ELF-1 (cell line): ENCODE data around the gene IDH3A.
"Not testable (repeated sequence)": the region's sequence is repeated elsewhere in the genome, so short reads cannot be mapped to it uniquely, and the experiment has no call there.

Experiments
- DNase-seq: peaks from one replicate; pipeline ENCODE4 v3.0.0-alpha.2; 2016; ENCODE audit warnings: low read depth, low spot score

IDH3A gene

DNA sequence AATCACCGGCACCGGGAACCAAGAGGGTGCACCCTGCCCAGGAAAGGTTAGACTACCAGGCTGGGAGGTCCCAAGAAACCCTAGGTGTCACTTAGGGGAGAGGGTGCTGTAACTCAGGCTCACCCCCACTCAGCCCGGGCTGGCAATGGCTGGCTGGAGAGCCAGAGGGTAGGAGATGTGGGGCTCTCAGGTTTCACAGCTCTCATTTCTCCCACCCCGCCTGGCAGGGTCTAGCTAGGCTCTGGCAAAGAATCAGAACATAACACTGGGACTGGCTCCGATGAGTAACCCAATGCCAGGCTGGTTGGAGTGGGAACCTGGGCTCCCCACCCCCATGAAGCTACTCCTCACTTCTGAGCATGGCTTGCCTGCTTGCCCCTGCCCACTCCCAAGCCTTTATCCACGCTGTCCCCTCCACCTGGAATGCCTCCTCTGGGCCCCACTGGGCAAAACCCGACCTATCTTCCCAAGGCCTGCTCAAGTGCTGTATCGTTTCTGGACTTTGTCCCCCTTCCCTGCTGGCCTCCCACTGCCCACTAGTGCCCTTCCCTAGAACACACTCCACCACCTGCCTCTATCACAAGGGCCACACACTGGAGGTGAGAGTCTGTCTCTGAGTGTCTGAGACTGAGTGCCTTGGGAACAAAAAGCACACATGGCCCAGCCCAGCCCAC is 19.9 kb upstream of the IDH3A start:
- no peak for DNase-seq

DNA sequence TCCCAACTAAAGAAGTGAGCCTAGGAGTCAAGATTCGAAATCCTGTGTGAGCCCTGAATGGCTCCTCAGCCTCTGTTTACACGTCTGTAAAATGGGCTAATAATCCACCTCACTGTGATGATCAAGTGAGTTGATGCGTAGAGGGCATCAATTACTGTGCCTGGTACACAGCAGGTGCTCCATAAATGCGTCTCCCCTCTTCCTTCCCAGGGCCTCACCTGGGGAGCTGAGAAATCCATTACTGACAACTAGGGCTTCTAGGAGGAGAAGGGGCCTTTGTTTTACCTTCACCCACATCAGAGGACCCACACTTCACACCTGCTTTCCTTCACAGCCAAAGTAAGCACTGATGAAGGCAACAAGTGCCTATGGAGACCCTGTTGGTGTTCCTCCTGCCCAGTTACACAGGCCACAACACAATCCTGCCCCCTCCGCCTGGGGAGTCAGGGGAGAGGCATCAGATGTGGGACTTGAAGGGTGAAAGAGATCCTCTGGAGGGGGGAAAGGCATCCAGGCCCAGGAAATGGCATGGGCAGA is 19.3 kb upstream of the IDH3A start:
- DNase-seq, result no peak

GRCh38 chr15:78130466-78131294 is 18.5 kb upstream of the IDH3A start:
- DNase-seq, result no peak

DNA sequence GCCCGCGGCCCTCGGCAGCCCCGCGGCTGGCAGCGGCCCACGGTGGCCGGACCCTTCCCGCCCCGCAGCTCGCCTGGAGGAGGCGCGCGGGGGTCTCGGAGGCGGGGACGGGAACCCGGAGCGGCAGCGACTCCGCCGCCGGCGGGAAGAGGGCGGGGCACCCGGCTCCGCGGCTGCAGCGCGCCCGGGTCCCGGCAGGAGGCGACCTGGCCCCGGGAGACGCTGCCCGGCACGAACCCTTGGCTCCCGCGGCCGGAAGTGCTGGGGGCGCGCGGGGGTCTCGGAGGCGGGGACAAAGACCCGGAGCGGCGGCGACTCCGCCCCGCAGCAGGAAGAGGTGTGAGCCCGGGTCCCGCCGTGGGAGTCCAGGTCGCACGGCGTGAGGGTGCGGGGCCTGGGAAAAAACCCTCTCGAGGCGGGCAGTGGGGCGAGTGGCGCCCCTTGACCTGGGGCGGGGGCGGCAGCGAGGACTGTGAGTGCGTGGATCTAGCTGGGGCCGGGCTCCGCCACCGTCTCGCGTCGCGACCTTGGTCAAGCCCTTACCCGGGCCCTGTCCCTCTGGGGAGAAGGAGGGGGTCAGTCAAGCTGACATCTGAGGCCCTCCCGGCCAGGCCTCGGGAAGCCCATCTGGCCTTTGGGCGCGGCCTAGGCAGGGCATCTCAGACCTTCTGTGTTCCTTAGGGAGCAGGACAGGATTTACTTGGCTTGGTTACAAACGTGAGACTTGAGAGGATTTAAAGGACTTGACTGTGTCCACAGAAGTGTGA is 17.7 kb upstream of the IDH3A start, which contains the start of gene CIB2:
CIB2 (minus strand) TSS at position 151 of the 767 bp plus-strand sequence. CDS start 230 bp downstream, outside the sequence.
- DNase-seq, result peak; percentile 90

- no peak for DNase-seq
Measured at GRCh38 chr15:78133801-78134200, 15.4 kb upstream of the IDH3A start.

DNA sequence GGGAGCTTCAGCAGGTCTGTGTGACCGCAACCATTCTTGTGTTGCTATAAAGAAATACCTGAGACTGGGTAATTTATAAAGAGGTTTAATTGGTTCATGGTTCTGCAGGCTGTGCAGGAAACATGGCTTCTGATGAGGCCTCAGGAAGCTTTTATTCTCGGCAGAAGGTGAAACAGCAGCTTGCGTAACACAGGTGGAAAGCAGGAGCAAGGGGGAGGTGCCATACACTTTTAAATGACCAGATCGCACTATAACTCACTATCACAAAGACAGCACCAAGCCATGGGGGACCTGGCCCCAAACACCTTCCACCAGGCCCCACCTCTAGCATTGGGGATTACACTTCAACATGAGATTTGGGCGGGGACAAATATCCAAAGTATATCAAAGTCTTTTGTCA is 9.6 kb upstream of the IDH3A start:
- DNase-seq, result no peak

DNA sequence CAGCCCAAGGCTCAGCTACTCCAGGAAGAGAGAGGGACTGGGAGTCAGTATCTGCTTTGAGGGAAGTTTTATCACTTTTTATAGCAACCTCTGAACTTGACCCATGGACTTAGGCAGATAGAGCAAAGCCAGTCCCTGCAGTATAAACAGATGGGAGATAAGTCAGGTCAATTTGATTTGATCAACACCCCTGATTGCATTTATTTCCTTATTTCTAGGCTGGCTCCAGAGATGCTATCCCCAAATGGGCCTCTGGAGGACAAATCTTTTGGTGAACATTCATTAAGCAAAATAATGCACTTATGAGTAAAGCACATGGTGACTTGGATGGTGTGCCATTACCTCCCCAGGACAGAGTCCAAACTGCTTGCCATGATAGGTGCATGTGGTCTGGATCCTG is 8.9 kb upstream of the IDH3A start:
- DNase-seq, result no peak

DNA sequence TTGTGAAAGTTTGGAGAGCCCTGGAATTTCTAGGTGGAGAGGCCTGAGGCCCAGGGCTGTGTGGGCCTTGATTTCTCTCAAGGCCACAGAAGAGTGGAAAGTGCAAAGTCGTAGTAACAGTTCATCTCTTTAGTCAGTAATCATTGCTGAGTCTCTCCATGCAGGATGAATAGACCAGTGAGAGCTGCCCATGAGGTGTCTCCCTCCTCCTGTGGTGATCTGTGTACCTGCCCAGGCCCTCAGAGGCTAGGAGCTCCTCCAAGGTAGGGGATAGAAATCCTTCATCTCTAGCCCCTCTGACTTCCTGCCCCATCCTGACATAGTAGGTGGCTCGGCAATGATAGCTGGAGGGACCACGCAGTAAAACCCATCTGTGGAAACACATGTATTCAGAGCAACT is 6.8 kb upstream of the IDH3A start:
- DNase-seq, result no peak

- DNase-seq, result no peak
Measured at GRCh38 chr15:78146425-78147154, 2.6 kb upstream of the IDH3A start.

DNA sequence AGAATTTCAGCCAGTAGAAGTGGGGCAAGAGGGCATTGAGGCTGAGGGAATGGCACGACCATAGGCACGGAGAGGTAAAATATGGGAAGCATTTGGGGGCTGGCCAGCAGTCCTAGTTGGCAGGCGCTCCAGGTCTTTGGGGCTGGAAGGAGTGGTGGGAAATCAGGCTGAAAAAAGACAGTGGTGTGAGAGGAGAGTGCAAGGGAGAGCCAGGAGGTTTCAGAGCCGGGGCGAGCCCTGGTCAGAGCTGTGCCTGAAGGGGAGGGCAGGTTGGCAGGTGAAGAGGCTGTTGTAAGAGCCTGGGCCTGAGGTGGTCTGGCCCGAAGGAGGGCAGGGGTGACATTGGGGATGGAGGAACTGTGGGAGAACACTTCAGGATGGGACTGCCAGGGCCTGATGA is 1.6 kb upstream of the IDH3A start:
- no peak for DNase-seq

DNA sequence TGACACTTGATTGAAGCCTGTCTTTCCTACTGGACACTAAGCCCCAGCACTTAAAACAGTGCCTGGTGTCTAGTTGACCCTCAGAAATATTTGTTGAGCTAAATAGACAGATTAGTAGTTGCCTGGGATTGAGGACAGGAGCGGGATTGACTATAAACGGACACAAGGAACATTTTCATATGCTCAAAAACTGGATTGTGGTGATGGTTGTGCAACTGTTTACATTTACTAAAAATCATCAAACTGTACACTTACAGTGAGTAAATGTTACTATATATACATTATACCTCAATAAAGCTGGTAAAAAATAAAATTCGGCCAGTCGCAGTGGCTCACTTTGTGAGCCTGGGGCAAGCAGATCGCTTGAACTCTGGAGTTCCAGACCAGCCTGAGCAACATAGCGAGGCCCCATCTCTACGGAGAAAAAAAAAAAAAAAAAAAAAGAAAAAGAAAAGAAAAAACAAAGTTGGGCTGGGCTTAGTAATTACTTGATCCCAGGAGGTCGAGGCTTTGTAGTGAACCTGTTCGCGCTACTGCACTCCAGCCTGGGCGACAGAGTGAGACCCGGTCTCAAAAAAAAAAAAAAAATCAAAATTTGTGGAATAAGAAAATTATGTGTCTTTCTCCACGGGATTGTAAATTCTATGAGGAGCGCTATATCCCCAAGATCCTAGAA is 632 bp upstream of the IDH3A start:
- no peak for DNase-seq

DNA sequence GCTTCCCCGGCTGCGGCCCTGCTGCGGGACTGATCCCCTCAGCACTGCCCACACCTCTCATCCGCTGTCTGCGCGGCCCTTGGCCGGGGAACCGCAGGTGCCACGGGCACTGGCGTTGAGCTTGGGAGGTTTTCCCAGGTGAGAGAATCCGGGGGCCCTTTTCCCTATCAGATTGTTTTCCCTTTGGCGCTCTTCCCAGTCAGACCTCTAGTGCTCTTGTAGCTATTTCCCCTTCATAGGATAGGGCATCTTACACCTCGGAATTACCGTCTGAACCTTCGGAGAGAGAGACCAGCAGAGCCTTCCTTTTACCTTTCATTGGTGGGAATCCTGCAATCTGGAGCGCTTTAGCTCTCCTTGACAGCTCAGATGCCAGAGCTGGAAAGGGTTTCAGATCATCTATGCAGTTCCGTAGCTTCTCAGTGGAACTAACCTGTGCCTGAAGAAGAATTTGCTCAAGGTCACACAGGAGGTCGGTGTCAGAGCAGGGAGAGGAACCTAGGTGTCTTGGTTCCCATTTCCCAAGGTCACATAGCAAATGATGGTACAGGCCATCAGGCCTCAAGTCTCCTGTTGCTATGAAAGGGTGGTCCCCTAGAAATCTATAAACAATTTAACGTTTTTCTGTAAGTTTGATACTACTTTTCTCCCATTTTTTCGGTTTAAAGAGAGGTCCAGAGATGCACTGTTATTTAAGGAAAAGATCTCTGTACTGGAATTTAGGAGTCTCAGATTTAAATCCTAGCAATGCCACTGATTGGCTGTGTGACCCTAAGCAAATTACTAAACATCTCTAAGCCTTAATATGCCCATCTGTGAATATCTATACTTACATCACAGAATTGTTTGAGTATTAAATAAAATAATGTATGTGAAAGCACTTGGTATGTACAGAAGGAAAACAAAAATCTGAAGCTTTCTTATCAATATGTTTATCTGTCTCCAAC is 916 bp downstream of the IDH3A start:
- peak; percentile 31 for DNase-seq

- DNase-seq, result not testable (repeated sequence)
Measured at GRCh38 chr15:78151075-78151474, 1.9 kb downstream of the IDH3A start.

- no peak for DNase-seq
Measured at GRCh38 chr15:78154955-78155354, 5.8 kb downstream of the IDH3A start.

- DNase-seq, result no peak
Measured at GRCh38 chr15:78155355-78155939, 6.3 kb downstream of the IDH3A start.

- DNase-seq, result no peak
Measured at GRCh38 chr15:78156653-78157052, 7.5 kb downstream of the IDH3A start.

GRCh38 chr15:78157203-78157602 is 8.0 kb downstream of the IDH3A start:
- no peak for DNase-seq

- no peak for DNase-seq
Measured at GRCh38 chr15:78159395-78159794, 10.2 kb downstream of the IDH3A start.

- no peak for DNase-seq
Measured at GRCh38 chr15:78162038-78162437, 12.9 kb downstream of the IDH3A start.
